DOHH2 (cell line): ENCODE measurements around the gene LRSAM1.

Experiments
- CTCF ChIP-seq: fragments of 200-600 bp; sonication (generic); IDR thresholded peaks from one replicate; pipeline ENCODE4 v1.5.1; 2014; ENCODE audit warnings: antibody characterized with exemption, mild to moderate bottlenecking, low read depth, low read length; ENCODE audit not compliant: poor library complexity, severe bottlenecking
- EZH2phosphoT487 ChIP-seq: fragments of 200-600 bp; sonication (generic); IDR thresholded peaks from 2 replicates; pipeline ENCODE4 v1.6.1; 2017; ENCODE audit warnings: borderline replicate concordance, mild to moderate bottlenecking, antibody characterized with exemption, low read length, moderate library complexity, mixed read lengths

GRCh38 chr9:127406799-127407491 is 44.4 kb upstream of the LRSAM1 start:
- TF ChIP-seq CTCF (no peak), EZH2phosphoT487 (no peak)
